ENCODE measurements around the gene ING3. TPM values are rescaled to one million over a fixed set of nuclear protein-coding genes. Genes with fewer than 3 reads are reported as not detected.

ING3 gene
- total RNA-seq, 1 experiment from 2014 or later: 23.1 TPM

GRCh38 chr7:120960714-120961113 is 10.1 kb downstream of the ING3 start:
- no peak overlapping the region for H3K56ac ChIP-seq (ENCODE audit: insufficient read length, low read depth, low read length)
- Mint-ChIP-seq H3K27ac (no peak overlapping the region), H3K9me3 (no peaks in the 10 kb centered on the region), H3K4me1 (peaks cover 22% of the 10 kb centered on the region in 2 experiments), H3K36me3 (ENCODE audit: insufficient read depth in 1 of 3, low read depth in 3 of 3) (peaks cover 8 to 26% (median 22%) of the 10 kb centered on the region in 3 experiments), H3K4me3 (no peak overlapping the region), H3K27me3 (ENCODE audit: low read depth) (no peaks in the 10 kb centered on the region)
- H3K27me3 ChIP-seq (ENCODE audit: insufficient read depth, low read length): no peaks in the 10 kb centered on the region
- peaks cover 3% of the 10 kb centered on the region; the same call in 1 of the 2 replicates for H3K4me1 ChIP-seq (ENCODE audit: insufficient read depth, low read length)
- H2BK12ac ChIP-seq (ENCODE audit: insufficient read length, low read depth, low read length): no peak overlapping the region
- H4K20me1 ChIP-seq (ENCODE audit: control insufficient read depth, insufficient read depth, insufficient read length): no peaks in the 10 kb centered on the region
- H3K79me2 ChIP-seq (ENCODE audit: insufficient read depth, low read length): no peaks in the 10 kb centered on the region
- H3K23me2 ChIP-seq (ENCODE audit: insufficient read length, low read depth, low read length, poor library complexity, severe bottlenecking): no peaks in the 10 kb centered on the region
- H2BK20ac ChIP-seq (ENCODE audit: low read depth, low read length, poor library complexity, severe bottlenecking): no peak overlapping the region
- H2BK15ac ChIP-seq (ENCODE audit: low read depth, low read length): no peak overlapping the region
- H4K5ac ChIP-seq (ENCODE audit: insufficient read length, low read depth, low read length): no peak overlapping the region
- no peak overlapping the region for H3K9ac ChIP-seq (ENCODE audit: extremely low read depth, insufficient read length, low read length)
- H3K23ac ChIP-seq (ENCODE audit: insufficient read length, low read depth, low read length): no peak overlapping the region
- H2BK5ac ChIP-seq (ENCODE audit: insufficient read length, low read length): no peak overlapping the region
- H3K9me3 ChIP-seq (ENCODE audit: control insufficient read depth, low read depth, low read length): no peaks in the 10 kb centered on the region
- H3K4me2 ChIP-seq (ENCODE audit: insufficient read depth, insufficient read length, low read length): no peak overlapping the region
- no peak for DNase-seq
- H4K8ac ChIP-seq (replicated peaks; ENCODE audit: insufficient read length, low read depth, low read length): no peak overlapping the region
- TF ChIP-seq CTCF (conservative IDR thresholded peaks at IDR 0.05): no peak
- no peak overlapping the region for H3K4ac ChIP-seq (ENCODE audit: low read depth, low read length)
- no peak overlapping the region for H2AFZ ChIP-seq (ENCODE audit: low read length)
- WGBS (ENCODE audit: extremely low coverage, insufficient read length, low lambda C conversion rate): no CpG with 5 or more reads among the region's 1 CpG
- H3K27ac ChIP-seq (ENCODE audit: insufficient read length, low read depth, low read length): no peak overlapping the region
- H4K91ac ChIP-seq (ENCODE audit: insufficient read length, low read depth, low read length): no peak overlapping the region
- H3K14ac ChIP-seq (ENCODE audit: insufficient read depth, low read length): no peak overlapping the region
- no peak overlapping the region for H3K18ac ChIP-seq (ENCODE audit: insufficient read length, low read depth, low read length)
- H3K79me1 ChIP-seq (ENCODE audit: insufficient read depth, low read depth, low read length, poor library complexity, severe bottlenecking): no peaks in the 10 kb centered on the region
- H2BK120ac ChIP-seq (ENCODE audit: low read depth, low read length, poor library complexity, severe bottlenecking): no peak overlapping the region
- H2AK5ac ChIP-seq (ENCODE audit: insufficient read length, low read length): no peak overlapping the region
- H3T11ph ChIP-seq (ENCODE audit: low read length): no peak overlapping the region
